SK-N-MC (cell line): Measurements from ENCODE around the gene NDN.

Source experiments
- DNase-seq: peaks from one replicate; pipeline ENCODE4 v3.0.0-alpha.2; 2011; ENCODE audit warnings: low read depth, low spot score
- H3K27ac ChIP-seq: fragments of 200-600 bp; sonication (generic); 2 replicates; pipeline ENCODE4 v1.5.1; 2016; ENCODE audit warnings: mixed run types
- H3K36me3 ChIP-seq: fragments of 200-600 bp; sonication (generic); 2 replicates; pipeline ENCODE4 v1.6.1; 2017; ENCODE audit warnings: antibody characterized with exemption, low read length, mixed read lengths; ENCODE audit not compliant: insufficient read depth
- H3K4me3 ChIP-seq: fragments of 200-600 bp; sonication (generic); 2 replicates; pipeline ENCODE4 v1.5.1; 2016
- H3K9ac ChIP-seq: fragments of 200-600 bp; sonication (generic); 2 replicates; pipeline ENCODE4 v1.8.0; 2017; ENCODE audit warnings: mixed run types, mixed read lengths; ENCODE audit not compliant: insufficient read length
- H3K9me3 ChIP-seq: fragments of 200-600 bp; sonication (generic); 2 replicates; pipeline ENCODE4 v1.6.1; 2017; ENCODE audit warnings: low read depth, mild to moderate bottlenecking, antibody characterized with exemption, low read length, moderate library complexity, mixed read lengths
- EZH2 ChIP-seq: fragments of 200-600 bp; sonication (generic); IDR thresholded peaks from one replicate; pipeline ENCODE4 v1.6.1; 2017; ENCODE audit warnings: antibody characterized with exemption
- FOXP2 ChIP-seq: optimal IDR thresholded peaks from 2 replicates; pipeline ENCODE3; 2011; ENCODE audit warnings: mild to moderate bottlenecking, moderate library complexity; ENCODE audit not compliant: insufficient read depth; ENCODE audit errors: extremely low read length, control extremely low read depth
- POLR2AphosphoS5 ChIP-seq: IDR thresholded peaks from 2 replicates; pipeline ENCODE4 v1.6.1; 2012; ENCODE audit warnings: mild to moderate bottlenecking, low read depth, low read length, borderline replicate concordance

NDN gene

GRCh38 chr15:23686466-23687142 is 501 bp downstream of the NDN start:
- H3K4me3 ChIP-seq: peak overlapping the region; percentile 76
- no peaks in the 10 kb centered on the region for H3K36me3 ChIP-seq
- no peak for DNase-seq
- no peak overlapping the region for H3K27ac ChIP-seq
- no peak for TF ChIP-seq POLR2AphosphoS5
- TF ChIP-seq EZH2: no peak
- TF ChIP-seq FOXP2: no peak
- peak overlapping the region; percentile 37 for H3K9ac ChIP-seq
- no peaks in the 10 kb centered on the region for H3K9me3 ChIP-seq

DNA sequence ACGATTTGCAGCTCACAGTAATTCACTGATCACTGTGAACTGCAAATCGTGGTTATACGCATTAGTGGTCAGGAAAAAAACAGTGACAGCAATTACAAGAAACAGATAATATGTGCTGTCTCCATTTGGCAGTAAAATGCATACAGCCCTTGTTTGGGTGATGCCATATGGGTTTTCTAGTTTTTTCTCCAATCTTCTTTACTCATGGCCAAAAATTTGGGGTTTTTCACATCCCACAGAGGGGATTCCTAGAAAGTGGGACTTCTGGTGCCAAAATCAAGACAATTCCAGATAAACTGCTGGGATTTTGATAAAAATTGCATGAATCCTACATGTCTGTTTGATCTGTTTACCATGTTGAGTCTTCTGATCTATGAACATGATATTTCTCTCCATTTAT is 15.6 kb downstream of the NDN start:
- DNase-seq: no peak
- TF ChIP-seq POLR2AphosphoS5 (no peak), EZH2 (no peak), FOXP2 (no peak)
- Histone ChIP-seq H3K36me3 (no peaks in the 10 kb centered on the region), H3K27ac (no peak overlapping the region), H3K9ac (no peak overlapping the region), H3K9me3 (no peaks in the 10 kb centered on the region), H3K4me3 (no peak overlapping the region)

- no peak for TF ChIP-seq EZH2
- TF ChIP-seq POLR2AphosphoS5: no peak
- TF ChIP-seq FOXP2: no peak
- no peak overlapping the region for H3K27ac ChIP-seq
- no peaks in the 10 kb centered on the region for H3K9me3 ChIP-seq
- H3K9ac ChIP-seq: no peak overlapping the region
- H3K36me3 ChIP-seq: no peaks in the 10 kb centered on the region
- no peak overlapping the region for H3K4me3 ChIP-seq
- no peak for DNase-seq
These were observed 16.1 kb downstream of the NDN start for GRCh38 chr15:23670970-23671369.

DNA sequence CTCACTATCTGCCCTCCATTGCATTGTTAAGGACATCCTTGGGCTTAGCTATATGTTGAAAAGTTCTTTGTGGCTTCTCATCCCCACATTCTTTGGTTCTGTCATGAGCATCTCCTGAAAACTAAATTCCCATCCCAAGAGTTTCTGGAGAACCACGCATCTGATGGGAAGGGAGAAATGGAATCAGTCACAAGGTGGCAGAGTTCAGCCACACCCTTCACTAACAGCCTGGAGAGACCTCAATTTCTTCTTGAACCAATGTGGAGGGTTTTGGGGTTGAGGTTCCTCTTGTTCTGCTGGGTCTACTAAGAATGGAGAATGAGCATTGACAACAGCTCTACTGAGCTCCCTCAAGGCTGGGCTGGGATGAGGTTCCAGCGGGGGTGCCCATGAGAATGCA is 23.9 kb downstream of the NDN start:
- Histone ChIP-seq H3K9me3 (no peaks in the 10 kb centered on the region), H3K9ac (no peak overlapping the region), H3K27ac (no peak overlapping the region), H3K4me3 (no peak overlapping the region), H3K36me3 (no peaks in the 10 kb centered on the region)
- DNase-seq: no peak
- TF ChIP-seq POLR2AphosphoS5: no peak
- TF ChIP-seq EZH2: no peak
- TF ChIP-seq FOXP2: no peak

- Histone ChIP-seq H3K9me3 (no peaks in the 10 kb centered on the region), H3K27ac (no peak overlapping the region), H3K9ac (no peak overlapping the region), H3K4me3 (no peak overlapping the region), H3K36me3 (no peaks in the 10 kb centered on the region)
- DNase-seq: no peak
- TF ChIP-seq FOXP2 (no peak), POLR2AphosphoS5 (no peak)
These were observed 38.1 kb downstream of the NDN start for GRCh38 chr15:23648920-23649515.

GRCh38 chr15:23647421-23648370 is 39.4 kb downstream of the NDN start, which contains the start of gene MAGEL2:
MAGEL2 (minus strand) TSS chr15:23647867; CDS start chr15:23647742, 125 bp downstream.
- Histone ChIP-seq H3K4me3 (no peak within 1 kb of the TSS), H3K27ac (no peak within 1 kb of the TSS), H3K36me3 (no peaks in the 10 kb centered on the region), H3K9me3 (no peaks in the 10 kb centered on the region), H3K9ac (no peak within 1 kb of the TSS)
- no peak for DNase-seq
- TF ChIP-seq EZH2: no peak
- no peak for TF ChIP-seq POLR2AphosphoS5
- TF ChIP-seq FOXP2: no peak

DNA sequence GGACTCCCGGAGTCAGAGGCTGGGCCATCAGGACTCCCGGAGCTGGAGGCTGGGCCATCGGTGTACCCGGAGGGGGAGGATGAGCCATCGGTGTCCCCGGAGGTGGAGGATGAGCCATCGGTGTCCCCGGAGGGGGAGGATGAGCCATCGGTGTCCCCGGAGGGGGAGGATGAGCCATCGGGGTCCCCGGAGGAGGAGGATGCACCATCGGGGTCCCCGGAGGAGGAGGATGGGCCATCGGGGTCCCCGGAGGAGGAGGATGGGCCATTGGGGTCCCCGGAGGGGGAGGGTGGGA is 40.2 kb downstream of the NDN start:
- Histone ChIP-seq H3K4me3 (no peak overlapping the region), H3K9me3 (no peaks in the 10 kb centered on the region), H3K9ac (no peak overlapping the region), H3K36me3 (no peaks in the 10 kb centered on the region), H3K27ac (no peak overlapping the region)
- no peak for DNase-seq
- TF ChIP-seq FOXP2 (no peak), POLR2AphosphoS5 (no peak), EZH2 (no peak)

GRCh38 chr15:23646165-23647000 is 40.7 kb downstream of the NDN start:
- H3K9me3 ChIP-seq: no peaks in the 10 kb centered on the region
- no peak overlapping the region for H3K4me3 ChIP-seq
- no peaks in the 10 kb centered on the region for H3K36me3 ChIP-seq
- no peak for DNase-seq
- TF ChIP-seq FOXP2: no peak
- no peak for TF ChIP-seq POLR2AphosphoS5
- TF ChIP-seq EZH2: no peak
- no peak overlapping the region for H3K27ac ChIP-seq
- no peak overlapping the region for H3K9ac ChIP-seq
